Type B pancreatic cell (in vitro differentiated cells): ENCODE results near the gene PIGV. TPM values are rescaled to one million over a fixed set of nuclear protein-coding genes. Genes with fewer than 3 reads are reported as not detected.
"Not testable (repeated sequence)": the region's sequence is repeated elsewhere in the genome, so short reads cannot be mapped to it uniquely, and the experiment has no call there.

Experiments used
- DNase-seq: peaks from one replicate; pipeline ENCODE4 v3.0.0; 2021; ENCODE audit warnings: mixed read lengths; ENCODE audit not compliant: unreplicated experiment; ENCODE audit errors: extremely low spot score
- H3K27ac Mint-ChIP-seq: 2 replicates; pipeline ENCODE4 v1.8.0; 2021; ENCODE audit warnings: mild to moderate bottlenecking, mixed read lengths
- H3K27me3 Mint-ChIP-seq: 2 replicates; pipeline ENCODE4 v1.8.0; 2021; ENCODE audit warnings: mixed read lengths
- H3K36me3 Mint-ChIP-seq: 2 replicates; pipeline ENCODE4 v1.8.0; 2021; ENCODE audit warnings: mixed read lengths
- H3K4me1 Mint-ChIP-seq: one replicate; pipeline ENCODE4 v1.8.0; 2021; ENCODE audit warnings: mixed read lengths; ENCODE audit not compliant: unreplicated experiment
- H3K4me3 Mint-ChIP-seq: 2 replicates; pipeline ENCODE4 v1.8.0; 2021; ENCODE audit warnings: mild to moderate bottlenecking, mixed read lengths
- H3K9me3 Mint-ChIP-seq: 2 replicates; pipeline ENCODE4 v1.8.0; 2021; ENCODE audit warnings: mixed read lengths
- CTCF ChIP-seq: fragments of 200-600 bp; sonication (generic); conservative IDR thresholded peaks from 2 replicates; pipeline ENCODE4 v1.5.0; 2021; ENCODE audit warnings: antibody characterized with exemption, mild to moderate bottlenecking
- total RNA-seq: library from RNA; stranded (reverse); gene quantifications from 2 replicates; pipeline ENCODE4 v1.2.1, GENCODE V29; 2021; ENCODE audit warnings: low replicate concordance

PIGV gene
- total RNA-seq, 1 donor from 2014 or later: 13.3 TPM

DNA sequence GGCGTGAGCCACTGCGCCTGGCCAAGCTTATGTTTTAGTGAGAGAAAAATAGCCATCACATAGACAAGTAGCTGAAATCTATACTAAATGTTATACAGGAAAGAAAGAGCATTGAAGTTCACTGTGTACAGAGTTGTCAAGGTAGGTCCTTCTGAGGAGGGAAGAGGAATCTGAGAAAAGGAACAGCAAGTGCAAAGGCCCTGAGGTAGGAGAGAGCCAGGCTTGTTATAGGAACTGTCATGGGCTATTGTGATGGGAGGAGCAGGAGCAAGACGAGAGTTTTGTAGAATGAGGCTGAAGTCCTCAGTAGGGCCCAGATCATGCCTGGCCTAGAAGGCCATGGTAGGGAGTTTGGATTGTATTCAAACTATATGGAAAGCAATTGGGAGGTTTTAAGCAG, 43.3 kb downstream of the PIGV start:
- Mint-ChIP-seq H3K4me1 (peaks cover 22% of the 10 kb centered on the region), H3K9me3 (no peaks in the 10 kb centered on the region), H3K36me3 (peaks cover 26% of the 10 kb centered on the region), H3K27ac (peak overlapping the region; percentile 3), H3K27me3 (no peaks in the 10 kb centered on the region), H3K4me3 (no peak overlapping the region)
- no peak for DNase-seq
- no peak for TF ChIP-seq CTCF

- Mint-ChIP-seq H3K27me3 (no peaks in the 10 kb centered on the region), H3K9me3 (no peaks in the 10 kb centered on the region), H3K36me3 (peaks cover 26% of the 10 kb centered on the region), H3K4me1 (peaks cover 22% of the 10 kb centered on the region), H3K4me3 (no peak overlapping the region), H3K27ac (peak overlapping the region; percentile 54)
- TF ChIP-seq CTCF: no peak
- no peak for DNase-seq
Measured at GRCh38 chr1:26831546-26832248, 43.9 kb downstream of the PIGV start.

DNA sequence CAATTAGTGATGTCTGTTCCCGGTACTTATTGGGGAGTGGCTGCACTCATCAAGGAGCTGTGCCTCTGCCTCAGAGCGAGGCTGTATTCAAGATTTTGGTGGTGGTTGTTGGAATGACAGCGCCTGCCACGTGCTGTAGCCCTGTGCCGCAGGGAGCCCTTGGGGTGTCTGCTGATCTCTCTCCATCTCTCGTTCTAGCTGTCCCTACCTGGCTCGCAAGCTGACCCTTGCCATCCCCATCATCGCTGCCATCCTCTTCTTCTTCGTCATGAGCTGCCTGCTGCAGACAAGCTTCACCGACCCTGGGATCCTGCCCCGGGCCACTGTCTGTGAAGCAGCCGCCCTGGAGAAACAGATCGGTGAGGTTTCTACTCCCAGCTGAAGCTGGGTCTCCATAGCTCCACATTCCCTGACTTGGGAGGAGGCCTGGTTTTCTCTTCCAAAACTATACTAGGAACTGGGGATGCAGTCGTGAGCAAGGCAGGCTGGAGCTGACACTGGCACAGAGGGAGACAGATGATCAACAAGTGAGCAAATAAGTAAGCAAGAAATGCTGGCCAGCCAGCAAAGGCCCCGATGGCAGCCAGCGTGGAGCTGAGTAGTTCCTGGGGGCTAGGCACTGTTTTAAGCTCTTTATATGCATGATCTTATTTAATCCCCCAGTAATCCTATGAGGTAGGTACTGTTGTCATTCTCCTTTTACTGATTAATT, 44.7 kb downstream of the PIGV start:
- DNase-seq: no peak
- no peaks in the 10 kb centered on the region for H3K9me3 Mint-ChIP-seq
- peaks cover 26% of the 10 kb centered on the region for H3K36me3 Mint-ChIP-seq
- H3K27ac Mint-ChIP-seq: peak overlapping the region; percentile 54
- H3K27me3 Mint-ChIP-seq: no peaks in the 10 kb centered on the region
- no peak for TF ChIP-seq CTCF
- H3K4me3 Mint-ChIP-seq: no peak overlapping the region
- peaks cover 20% of the 10 kb centered on the region for H3K4me1 Mint-ChIP-seq

GRCh38 chr1:26833432-26834405, 46.0 kb downstream of the PIGV start:
- TF ChIP-seq CTCF: no peak
- DNase-seq: no peak
- Mint-ChIP-seq H3K4me3 (no peak overlapping the region), H3K4me1 (peaks cover 10% of the 10 kb centered on the region), H3K27ac (peak overlapping the region; percentile 59), H3K36me3 (peaks cover 30% of the 10 kb centered on the region), H3K27me3 (no peaks in the 10 kb centered on the region), H3K9me3 (no peaks in the 10 kb centered on the region)

DNA sequence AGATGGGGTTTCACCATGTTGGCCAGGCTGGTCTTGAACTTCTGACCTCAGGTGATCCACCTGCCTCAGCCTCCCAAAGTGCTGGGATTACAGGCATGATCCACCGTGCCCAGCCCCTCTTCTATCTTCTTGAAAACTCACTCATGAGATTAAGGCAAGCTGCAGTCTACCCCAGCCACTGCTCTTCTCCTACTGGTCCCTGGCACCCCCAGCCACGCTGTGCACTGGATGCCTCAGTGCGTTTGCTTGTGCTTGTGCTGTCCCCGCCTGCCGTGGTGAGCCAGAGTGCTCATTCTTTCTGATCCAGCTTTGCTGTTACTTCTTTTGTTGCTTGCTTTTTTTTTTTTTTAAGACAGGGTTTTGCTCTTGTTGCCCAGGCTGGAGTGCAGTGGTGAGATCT, 49.9 kb downstream of the PIGV start:
- H3K4me3 Mint-ChIP-seq, H3K4me1 Mint-ChIP-seq, DNase-seq, H3K27me3 Mint-ChIP-seq, H3K9me3 Mint-ChIP-seq: not testable (repeated sequence)
- Mint-ChIP-seq H3K36me3 (peaks cover 21% of the 10 kb centered on the region), H3K27ac (peak overlapping the region; percentile 93)
